Retinal pigment epithelial cell (primary cell): ENCODE data around the gene NR3C1.

Source experiments
- DNase-seq: peaks from one replicate; pipeline ENCODE4 v3.0.0-alpha.2; 2010; ENCODE audit warnings: low read depth
- H3K4me3 ChIP-seq: 2 replicates; pipeline ENCODE4 v1.5.1; 2011; ENCODE audit warnings: mild to moderate bottlenecking, low read length, control low read depth, moderate library complexity
- TF ChIP-seq, protein P1 (sequence below): conservative IDR thresholded peaks from 2 replicates; pipeline ENCODE4 v1.5.1; 2011; ENCODE audit warnings: low read depth, low read length, control low read depth, inconsistent platforms

The NR3C1 gene

GRCh38 chr5:143290125-143290524 is 113.4 kb downstream of the NR3C1 start:
- TF ChIP-seq, protein P1, sequence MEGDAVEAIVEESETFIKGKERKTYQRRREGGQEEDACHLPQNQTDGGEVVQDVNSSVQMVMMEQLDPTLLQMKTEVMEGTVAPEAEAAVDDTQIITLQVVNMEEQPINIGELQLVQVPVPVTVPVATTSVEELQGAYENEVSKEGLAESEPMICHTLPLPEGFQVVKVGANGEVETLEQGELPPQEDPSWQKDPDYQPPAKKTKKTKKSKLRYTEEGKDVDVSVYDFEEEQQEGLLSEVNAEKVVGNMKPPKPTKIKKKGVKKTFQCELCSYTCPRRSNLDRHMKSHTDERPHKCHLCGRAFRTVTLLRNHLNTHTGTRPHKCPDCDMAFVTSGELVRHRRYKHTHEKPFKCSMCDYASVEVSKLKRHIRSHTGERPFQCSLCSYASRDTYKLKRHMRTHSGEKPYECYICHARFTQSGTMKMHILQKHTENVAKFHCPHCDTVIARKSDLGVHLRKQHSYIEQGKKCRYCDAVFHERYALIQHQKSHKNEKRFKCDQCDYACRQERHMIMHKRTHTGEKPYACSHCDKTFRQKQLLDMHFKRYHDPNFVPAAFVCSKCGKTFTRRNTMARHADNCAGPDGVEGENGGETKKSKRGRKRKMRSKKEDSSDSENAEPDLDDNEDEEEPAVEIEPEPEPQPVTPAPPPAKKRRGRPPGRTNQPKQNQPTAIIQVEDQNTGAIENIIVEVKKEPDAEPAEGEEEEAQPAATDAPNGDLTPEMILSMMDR, result no peak
- DNase-seq, result no peak
- no peak overlapping the region for H3K4me3 ChIP-seq

- TF ChIP-seq, protein P1, result no peak
- H3K4me3 ChIP-seq, result no peak overlapping the region
- DNase-seq, result no peak
These were observed 119.0 kb downstream of the NR3C1 start for GRCh38 chr5:143284521-143284920.

DNA sequence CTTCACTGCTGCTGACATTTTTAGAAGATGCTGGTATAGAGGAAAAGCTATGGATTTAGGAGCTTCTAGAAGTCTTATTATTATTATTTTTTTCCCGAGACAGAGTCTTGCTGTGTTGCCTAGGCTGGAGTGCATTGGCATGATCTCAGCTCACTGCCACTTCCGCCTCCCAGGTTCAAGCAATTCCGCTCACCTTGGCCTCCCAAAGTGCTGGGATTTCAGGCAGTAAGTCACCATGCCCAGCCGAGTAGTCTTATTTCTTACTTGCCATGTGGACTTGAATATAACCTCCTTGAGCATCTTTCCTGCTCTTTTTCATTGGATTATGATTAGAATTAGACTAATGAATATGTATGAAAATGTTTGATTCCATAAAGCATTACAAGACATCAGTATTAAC is 119.5 kb downstream of the NR3C1 start:
- H3K4me3 ChIP-seq, result no peak overlapping the region
- DNase-seq, result no peak
- TF ChIP-seq, protein P1, result no peak

GRCh38 chr5:143281226-143281625 is 122.3 kb downstream of the NR3C1 start:
- TF ChIP-seq, protein P1, result no peak
- DNase-seq, result no peak
- no peak overlapping the region for H3K4me3 ChIP-seq

DNA sequence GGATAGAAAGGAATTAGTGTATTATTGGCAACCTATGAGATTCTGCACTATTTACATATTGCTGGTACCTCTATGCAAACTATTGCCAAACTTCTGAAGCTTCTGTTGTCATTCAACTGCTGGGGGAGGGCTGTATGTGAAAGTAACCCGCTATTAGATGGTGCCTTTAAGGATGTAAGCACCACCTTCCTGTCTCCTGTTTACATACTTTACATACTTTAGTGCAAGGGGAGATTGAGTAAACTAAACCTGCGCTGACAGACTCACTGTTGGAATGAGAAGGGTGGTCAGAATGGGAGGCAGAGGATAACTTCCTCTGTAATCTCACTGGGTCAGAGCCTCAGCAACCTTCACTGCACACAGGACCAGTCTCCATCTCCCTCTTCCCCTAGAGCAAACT is 123.8 kb downstream of the NR3C1 start:
- TF ChIP-seq, protein P1, result no peak
- no peak for DNase-seq
- H3K4me3 ChIP-seq, result no peak overlapping the region

DNA sequence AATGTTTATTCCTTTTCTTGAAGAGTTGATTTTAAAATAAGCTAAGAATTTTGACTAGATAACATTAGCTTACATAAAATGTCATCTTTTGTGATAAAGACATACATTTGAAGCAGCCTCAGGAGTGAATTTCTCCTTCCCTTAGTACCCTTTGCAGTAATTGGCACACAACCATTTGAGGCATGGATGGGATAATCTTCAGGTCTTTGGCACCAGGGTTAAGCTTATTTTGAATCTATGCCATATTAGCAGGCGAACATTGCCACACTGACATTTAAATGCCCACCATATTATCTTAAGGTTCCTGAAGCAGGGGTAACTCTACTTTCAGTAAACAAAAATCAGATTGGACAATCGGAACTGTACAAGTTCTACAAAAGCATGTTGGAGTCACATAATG is 126.0 kb downstream of the NR3C1 start:
- no peak overlapping the region for H3K4me3 ChIP-seq
- TF ChIP-seq, protein P1, result no peak
- no peak for DNase-seq

GRCh38 chr5:143275512-143276363 is 127.7 kb downstream of the NR3C1 start:
- H3K4me3 ChIP-seq, result no peak overlapping the region
- DNase-seq, result no peak
- TF ChIP-seq, protein P1, result no peak
